MM.1S (cell line): ENCODE data around the gene UBE3B.

Source experiments
- DNase-seq: peaks from one replicate; pipeline ENCODE4 v3.0.0-alpha.2; 2015
- H2AFZ ChIP-seq: fragments of 300-600 bp; sonication (generic); 2 replicates; pipeline ENCODE4 v1.6.0; 2016; ENCODE audit warnings: antibody characterized with exemption, low read length
- H3F3A ChIP-seq: fragments of 300-600 bp; sonication (generic); 2 replicates; pipeline ENCODE4 v1.6.1; 2016; ENCODE audit warnings: mild to moderate bottlenecking, antibody characterized with exemption, low read length, moderate library complexity, mixed read lengths; ENCODE audit not compliant: insufficient read depth
- H3K27ac ChIP-seq: fragments of 300-600 bp; sonication (generic); 2 replicates; pipeline ENCODE4 v1.5.1; 2016; ENCODE audit warnings: mild to moderate bottlenecking, low read length
- H3K27me3 ChIP-seq: fragments of 300-600 bp; sonication (generic); replicated peaks from 2 replicates; pipeline ENCODE4 v1.6.0; 2016; ENCODE audit warnings: low read length; ENCODE audit not compliant: insufficient read depth
- H3K36me3 ChIP-seq: fragments of 300-600 bp; sonication (generic); replicated peaks from 2 replicates; pipeline ENCODE4 v1.6.1; 2016; ENCODE audit warnings: mild to moderate bottlenecking, low read length, mixed read lengths; ENCODE audit not compliant: insufficient read depth
- H3K4me1 ChIP-seq: fragments of 300-600 bp; sonication (generic); 2 replicates; pipeline ENCODE4 v1.6.1; 2016; ENCODE audit warnings: low read length, mixed read lengths
- H3K4me2 ChIP-seq: fragments of 300-600 bp; sonication (generic); 2 replicates; pipeline ENCODE4 v1.6.0; 2016; ENCODE audit warnings: low read depth, low read length
- H3K4me3 ChIP-seq: fragments of 300-600 bp; sonication (generic); 2 replicates; pipeline ENCODE4 v1.5.1; 2016; ENCODE audit warnings: low read length, mixed read lengths
- H3K79me2 ChIP-seq: fragments of 300-600 bp; sonication (generic); 2 replicates; pipeline ENCODE4 v1.6.1; 2016; ENCODE audit warnings: mixed run types, low read length, mixed read lengths
- H3K9ac ChIP-seq: fragments of 300-600 bp; sonication (generic); 2 replicates; pipeline ENCODE4 v1.6.1; 2016; ENCODE audit warnings: low read length, mixed read lengths
- H3K9me2 ChIP-seq: fragments of 300-600 bp; sonication (generic); replicated peaks from 2 replicates; pipeline ENCODE4 v1.6.1; 2016; ENCODE audit warnings: mild to moderate bottlenecking, low read length, mixed read lengths; ENCODE audit not compliant: insufficient read depth
- H3K9me3 ChIP-seq: fragments of 300-600 bp; sonication (generic); replicated peaks from 2 replicates; pipeline ENCODE4 v1.6.1; 2016; ENCODE audit warnings: mild to moderate bottlenecking, low read length, mixed read lengths; ENCODE audit not compliant: insufficient read depth
- H4K20me1 ChIP-seq: fragments of 300-600 bp; sonication (generic); 2 replicates; pipeline ENCODE4 v1.6.1; 2016; ENCODE audit warnings: mild to moderate bottlenecking, low read length, moderate library complexity, mixed read lengths; ENCODE audit not compliant: insufficient read depth
- CTCF ChIP-seq: fragments of 300-600 bp; sonication (generic); IDR thresholded peaks from 2 replicates; pipeline ENCODE4 v1.5.1; 2016; ENCODE audit warnings: antibody characterized with exemption, low read length, mixed read lengths
- EZH2 ChIP-seq: fragments of 300-600 bp; sonication (generic); optimal IDR thresholded peaks from 2 replicates; pipeline ENCODE3; 2017; ENCODE audit warnings: low read depth, mild to moderate bottlenecking, antibody characterized with exemption, low read length, mixed read lengths
- EZH2phosphoT487 ChIP-seq: fragments of 300-600 bp; sonication (generic); IDR thresholded peaks from 2 replicates; pipeline ENCODE4 v1.6.1; 2018; ENCODE audit warnings: antibody characterized with exemption, low read length

UBE3B gene

GRCh38 chr12:109519787-109520186 lies 42.4 kb downstream of the UBE3B start:
- TF ChIP-seq EZH2phosphoT487 (no peak), CTCF (no peak), EZH2 (no peak)
- Histone ChIP-seq H4K20me1 (no peaks in the 10 kb centered on the region), H3F3A (no peaks in the 10 kb centered on the region), H3K36me3 (no peaks in the 10 kb centered on the region), H3K4me3 (no peak overlapping the region), H3K79me2 (no peaks in the 10 kb centered on the region), H3K9me2 (no peaks in the 10 kb centered on the region), H3K27ac (no peak overlapping the region), H3K9me3 (no peaks in the 10 kb centered on the region), H2AFZ (no peak overlapping the region), H3K27me3 (no peaks in the 10 kb centered on the region), H3K4me2 (no peak overlapping the region), H3K9ac (no peak overlapping the region), H3K4me1 (no peaks in the 10 kb centered on the region)
- DNase-seq = no peak

GRCh38 chr12:109521831-109522230 lies 44.4 kb downstream of the UBE3B start:
- no peak overlapping the region for H2AFZ ChIP-seq
- DNase-seq = no peak
- H4K20me1 ChIP-seq = no peaks in the 10 kb centered on the region
- no peaks in the 10 kb centered on the region for H3K27me3 ChIP-seq
- H3K79me2 ChIP-seq = no peaks in the 10 kb centered on the region
- H3K4me3 ChIP-seq = no peak overlapping the region
- H3K27ac ChIP-seq = no peak overlapping the region
- no peaks in the 10 kb centered on the region for H3K9me2 ChIP-seq
- H3K4me1 ChIP-seq = no peaks in the 10 kb centered on the region
- TF ChIP-seq CTCF (no peak), EZH2phosphoT487 (no peak), EZH2 (no peak)
- no peaks in the 10 kb centered on the region for H3K36me3 ChIP-seq
- H3K4me2 ChIP-seq = no peak overlapping the region
- H3K9me3 ChIP-seq = no peaks in the 10 kb centered on the region
- H3F3A ChIP-seq = no peaks in the 10 kb centered on the region
- no peak overlapping the region for H3K9ac ChIP-seq

GRCh38 chr12:109523071-109523470 lies 45.6 kb downstream of the UBE3B start:
- H3K9me2 ChIP-seq = no peaks in the 10 kb centered on the region
- H3K36me3 ChIP-seq = no peaks in the 10 kb centered on the region
- no peak overlapping the region for H3K4me2 ChIP-seq
- H3K4me3 ChIP-seq = no peak overlapping the region
- no peaks in the 10 kb centered on the region for H3K79me2 ChIP-seq
- no peak overlapping the region for H3K9ac ChIP-seq
- TF ChIP-seq EZH2phosphoT487 = no peak
- TF ChIP-seq EZH2 = no peak
- no peak for TF ChIP-seq CTCF
- no peaks in the 10 kb centered on the region for H3K4me1 ChIP-seq
- H2AFZ ChIP-seq = no peak overlapping the region
- no peaks in the 10 kb centered on the region for H3F3A ChIP-seq
- no peak for DNase-seq
- H4K20me1 ChIP-seq = no peaks in the 10 kb centered on the region
- no peak overlapping the region for H3K27ac ChIP-seq
- H3K27me3 ChIP-seq = no peaks in the 10 kb centered on the region
- no peaks in the 10 kb centered on the region for H3K9me3 ChIP-seq

GRCh38 chr12:109523504-109523903 lies 46.1 kb downstream of the UBE3B start:
- Histone ChIP-seq H3K4me3 (no peak overlapping the region), H3K36me3 (no peaks in the 10 kb centered on the region)

More at GRCh38 chr12:109523504-109523903, 46.1 kb downstream of the UBE3B start:
- Histone ChIP-seq H3K9ac (no peak overlapping the region), H3K27ac (no peak overlapping the region), H3K79me2 (no peaks in the 10 kb centered on the region), H3F3A (no peaks in the 10 kb centered on the region), H2AFZ (no peak overlapping the region), H3K27me3 (no peaks in the 10 kb centered on the region), H3K9me3 (no peaks in the 10 kb centered on the region), H3K4me2 (no peak overlapping the region), H3K9me2 (no peaks in the 10 kb centered on the region), H3K4me1 (no peaks in the 10 kb centered on the region), H4K20me1 (no peaks in the 10 kb centered on the region)
- no peak for TF ChIP-seq EZH2
- no peak for TF ChIP-seq EZH2phosphoT487
- no peak for TF ChIP-seq CTCF
- DNase-seq = no peak
